Trophoblast cell (in vitro differentiated cells and primary cell): ENCODE measurements around the gene OR51T1.

ENCODE experiments used
- DNase-seq, 2 donors: peaks; one replicate each; pipeline ENCODE4 v3.0.0-alpha.2; 2016
- H2AFZ ChIP-seq: 2 replicates; pipeline ENCODE4 v1.6.1; 2013; ENCODE audit warnings: low read length, moderate library complexity, mild to moderate bottlenecking; ENCODE audit not compliant: insufficient read depth, poor library complexity
- H2AK5ac ChIP-seq: 2 replicates; pipeline ENCODE4 v1.6.1; 2013; ENCODE audit warnings: mild to moderate bottlenecking, low read length
- H2BK120ac ChIP-seq: 2 replicates; pipeline ENCODE4 v1.6.1; 2013; ENCODE audit warnings: low read length, mild to moderate bottlenecking, moderate library complexity; ENCODE audit not compliant: insufficient read depth, poor library complexity
- H2BK12ac ChIP-seq: 2 replicates; pipeline ENCODE4 v1.6.1; 2013; ENCODE audit warnings: mild to moderate bottlenecking, low read length, moderate library complexity
- H2BK5ac ChIP-seq: 2 replicates; pipeline ENCODE4 v1.6.1; 2013; ENCODE audit warnings: low read length, low read depth, moderate library complexity, mild to moderate bottlenecking; ENCODE audit not compliant: poor library complexity
- H3K14ac ChIP-seq: 2 replicates; pipeline ENCODE4 v1.6.1; 2013; ENCODE audit warnings: mild to moderate bottlenecking, low read length
- H3K18ac ChIP-seq: 2 replicates; pipeline ENCODE4 v1.6.1; 2013; ENCODE audit warnings: mild to moderate bottlenecking, low read length
- H3K23ac ChIP-seq: 2 replicates; pipeline ENCODE4 v1.6.1; 2013; ENCODE audit warnings: low read length
- H3K27ac ChIP-seq: 2 replicates; pipeline ENCODE4 v1.5.1; 2013; ENCODE audit warnings: low read depth, mild to moderate bottlenecking, inconsistent platforms, low read length, moderate library complexity
- H3K27me3 ChIP-seq: 2 replicates; pipeline ENCODE4 v1.6.1; 2013; ENCODE audit warnings: inconsistent platforms, mild to moderate bottlenecking, low read length, moderate library complexity; ENCODE audit not compliant: insufficient read depth
- H3K36me3 ChIP-seq, 2 experiments: 1 replicate in 1 of 2; 2 replicates in 1 of 2; pipeline ENCODE4 v1.6.1; 2013; ENCODE audit warnings: low read length in 2 of 2, mild to moderate bottlenecking in 2 of 2, moderate library complexity in 1 of 2; ENCODE audit not compliant: insufficient read depth in 2 of 2, control insufficient read depth in 1 of 2
- H3K4ac ChIP-seq: 2 replicates; pipeline ENCODE4 v1.6.1; 2013; ENCODE audit warnings: low read depth, mild to moderate bottlenecking, low read length, moderate library complexity
- H3K4me1 ChIP-seq, 2 experiments: 1 replicate in 1 of 2; 2 replicates in 1 of 2; pipeline ENCODE4 v1.6.1; 2013; ENCODE audit warnings: low read length in 2 of 2, mild to moderate bottlenecking in 2 of 2, moderate library complexity in 1 of 2; ENCODE audit not compliant: insufficient read depth in 2 of 2, control insufficient read depth in 1 of 2
- H3K4me2 ChIP-seq: 2 replicates; pipeline ENCODE4 v1.6.1; 2013; ENCODE audit warnings: inconsistent platforms, mild to moderate bottlenecking, low read length, moderate library complexity
- H3K4me3 ChIP-seq: 2 replicates; pipeline ENCODE4 v1.5.1; 2013; ENCODE audit warnings: mild to moderate bottlenecking, low read depth, low read length, inconsistent platforms
- H3K79me1 ChIP-seq: one replicate; pipeline ENCODE4 v1.6.1; 2013; ENCODE audit warnings: low read length
- H3K79me2 ChIP-seq: 2 replicates; pipeline ENCODE4 v1.6.1; 2013; ENCODE audit warnings: low read length, mild to moderate bottlenecking; ENCODE audit not compliant: control insufficient read depth, insufficient read depth, poor library complexity
- H3K9ac ChIP-seq: 2 replicates; pipeline ENCODE4 v1.6.1; 2013; ENCODE audit warnings: mild to moderate bottlenecking, low read length
- H3K9me3 ChIP-seq: 2 replicates; pipeline ENCODE4 v1.6.1; 2013; ENCODE audit warnings: low read depth, mild to moderate bottlenecking, control low read depth, inconsistent platforms, low read length; ENCODE audit not compliant: insufficient read depth
- H4K12ac ChIP-seq: 2 replicates; pipeline ENCODE4 v1.6.1; 2013; ENCODE audit warnings: low read depth, mild to moderate bottlenecking, low read length, moderate library complexity
- H4K8ac ChIP-seq: 2 replicates; pipeline ENCODE4 v1.6.1; 2013; ENCODE audit warnings: low read depth, mild to moderate bottlenecking, low read length, moderate library complexity
- H4K91ac ChIP-seq: one replicate; pipeline ENCODE4 v1.6.1; 2013; ENCODE audit warnings: low read depth, mild to moderate bottlenecking, low read length, moderate library complexity
- WGBS: extraction: QIAGEN DNeasy Blood & Tissue Kit; methylation state at CpG from one replicate; pipeline ENCODE4 v1.1.7; 2013; ENCODE audit warnings: missing lambda C conversion rate; ENCODE audit not compliant: insufficient read length, insufficient coverage; ENCODE audit errors: extremely low coverage; 5-methylcytosine and 5-hydroxymethylcytosine counted together

OR51T1 gene

DNA sequence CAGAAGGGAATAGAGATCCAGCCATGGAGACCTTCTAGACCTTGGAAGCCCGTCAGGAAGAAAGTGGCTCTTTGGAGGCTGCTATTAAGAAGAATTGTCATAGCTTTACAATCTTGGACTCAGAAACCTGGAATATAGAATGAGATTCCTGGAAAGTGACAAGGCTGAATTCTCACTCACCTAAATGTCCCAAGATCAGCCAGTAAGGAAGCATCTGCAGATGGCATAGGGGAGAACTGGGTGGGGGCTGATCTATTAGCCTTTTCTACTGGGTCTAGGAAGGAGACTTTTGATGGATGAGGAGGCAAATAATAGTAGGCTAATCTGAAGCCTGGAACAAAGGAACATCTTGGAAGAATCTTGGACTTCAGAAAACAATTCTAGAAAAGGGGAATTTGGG, 42.5 kb downstream of the OR51T1 start, which contains the start of gene OR51G1:
Gene OR51G1, minus strand, starts transcription at position 101 of the 400 bp plus-strand sequence. Its CDS starts 0 bp downstream, at position 101.
- Histone ChIP-seq H3K4me1 (no peaks in the 10 kb centered on the region), H3K79me2 (no peaks in the 10 kb centered on the region), H3K79me1 (no peaks in the 10 kb centered on the region), H4K91ac (no peak within 1 kb of the TSS), H4K12ac (no peak within 1 kb of the TSS), H3K27ac (no peak within 1 kb of the TSS), H3K4ac (no peak within 1 kb of the TSS), H3K4me2 (no peak within 1 kb of the TSS), H3K18ac (no peak within 1 kb of the TSS), H3K27me3 (no peaks in the 10 kb centered on the region), H3K14ac (no peak within 1 kb of the TSS), H2BK12ac (no peak within 1 kb of the TSS), H3K23ac (no peak within 1 kb of the TSS), H3K9me3 (no peaks in the 10 kb centered on the region), H4K8ac (no peak within 1 kb of the TSS), H2BK5ac (no peak within 1 kb of the TSS), H3K4me3 (no peak within 1 kb of the TSS), H3K36me3 (no peaks in the 10 kb centered on the region), H3K9ac (no peak within 1 kb of the TSS), H2AK5ac (no peak within 1 kb of the TSS), H2AFZ (no peak within 1 kb of the TSS), H2BK120ac (no peak within 1 kb of the TSS)
- WGBS: no CpG with 5 or more reads among the region's 1 CpG
- no peak for DNase-seq

DNA sequence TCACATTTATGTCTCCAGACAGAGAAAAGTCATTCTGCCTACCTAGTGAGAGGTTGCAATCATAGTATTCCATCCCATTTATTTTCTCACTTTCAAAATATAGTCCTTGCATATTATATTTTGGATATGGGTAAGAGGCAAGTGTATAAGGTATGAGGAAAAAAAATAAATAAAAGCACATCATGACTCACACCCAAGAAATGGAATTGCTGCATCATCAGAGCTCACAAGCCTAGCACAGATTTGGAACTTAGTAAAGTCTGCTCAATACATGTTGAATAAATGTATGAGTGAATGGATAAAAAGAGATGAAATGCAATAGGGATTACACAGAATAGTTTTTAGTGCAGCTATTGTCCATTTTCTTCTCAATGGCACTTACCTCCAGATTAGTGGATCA, 44.9 kb downstream of the OR51T1 start:
- Histone ChIP-seq H3K79me1 (no peaks in the 10 kb centered on the region), H4K12ac (no peak overlapping the region), H3K4me2 (no peak overlapping the region), H3K9ac (no peak overlapping the region), H3K36me3 (no peaks in the 10 kb centered on the region), H3K4me1 (no peaks in the 10 kb centered on the region), H2BK5ac (no peak overlapping the region), H2BK120ac (no peak overlapping the region), H4K8ac (no peak overlapping the region), H3K4ac (no peak overlapping the region), H2BK12ac (no peak overlapping the region), H2AFZ (no peak overlapping the region), H3K18ac (no peak overlapping the region), H3K4me3 (no peak overlapping the region), H3K79me2 (no peaks in the 10 kb centered on the region), H2AK5ac (no peak overlapping the region), H3K9me3 (no peaks in the 10 kb centered on the region), H4K91ac (no peak overlapping the region), H3K27me3 (no peaks in the 10 kb centered on the region), H3K27ac (no peak overlapping the region), H3K23ac (no peak overlapping the region), H3K14ac (no peak overlapping the region)
- DNase-seq: no peak
